ENCODE measurements around the gene PHYHIPL. TPM values are rescaled to one million over a fixed set of nuclear protein-coding genes. Genes with fewer than 3 reads are reported as not detected.

PHYHIPL gene
- total RNA-seq, 2 donors from 2014 or later = not detected

DNA sequence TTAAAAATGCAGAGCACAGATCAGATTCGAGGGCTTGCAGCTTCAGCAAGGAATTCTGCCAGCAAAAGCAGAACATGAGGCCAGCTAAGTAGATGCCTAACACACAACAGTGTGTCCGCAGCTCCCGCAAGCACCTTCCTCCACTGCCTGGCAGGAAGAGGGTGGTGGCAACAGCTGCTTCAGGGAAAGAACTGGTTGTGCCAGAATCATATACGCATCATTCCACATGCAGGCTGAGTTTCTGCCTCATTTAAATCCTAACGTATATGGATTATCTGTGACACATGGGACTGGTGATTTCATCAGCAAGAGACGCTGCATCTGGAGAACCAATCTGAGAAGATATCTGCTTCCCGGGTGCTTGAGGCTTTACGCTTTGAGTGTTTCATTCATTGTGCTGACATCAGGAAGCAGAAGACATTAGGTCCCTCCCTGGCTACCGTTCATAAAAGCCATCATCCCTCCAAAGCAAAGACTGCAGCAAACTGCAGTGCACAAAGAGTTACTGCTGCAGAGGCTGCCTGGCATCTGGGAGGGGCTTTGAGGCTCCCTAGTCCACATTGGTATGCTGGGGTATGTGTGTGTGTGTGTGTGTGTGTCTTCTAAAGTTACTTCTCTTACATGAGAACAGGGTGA is 107.1 kb downstream of the PHYHIPL start:
- H3K4me1 Mint-ChIP-seq = no peaks in the 10 kb centered on the region
- no peak overlapping the region for H3K27ac Mint-ChIP-seq
- no peak for ATAC-seq (replicated peaks)
- no peaks in the 10 kb centered on the region for H3K27me3 Mint-ChIP-seq
- H3K9me3 Mint-ChIP-seq = no peaks in the 10 kb centered on the region
- H3K36me3 Mint-ChIP-seq (ENCODE audit: low read depth) = no peaks in the 10 kb centered on the region
- H3K4me3 Mint-ChIP-seq = no peak overlapping the region

DNA sequence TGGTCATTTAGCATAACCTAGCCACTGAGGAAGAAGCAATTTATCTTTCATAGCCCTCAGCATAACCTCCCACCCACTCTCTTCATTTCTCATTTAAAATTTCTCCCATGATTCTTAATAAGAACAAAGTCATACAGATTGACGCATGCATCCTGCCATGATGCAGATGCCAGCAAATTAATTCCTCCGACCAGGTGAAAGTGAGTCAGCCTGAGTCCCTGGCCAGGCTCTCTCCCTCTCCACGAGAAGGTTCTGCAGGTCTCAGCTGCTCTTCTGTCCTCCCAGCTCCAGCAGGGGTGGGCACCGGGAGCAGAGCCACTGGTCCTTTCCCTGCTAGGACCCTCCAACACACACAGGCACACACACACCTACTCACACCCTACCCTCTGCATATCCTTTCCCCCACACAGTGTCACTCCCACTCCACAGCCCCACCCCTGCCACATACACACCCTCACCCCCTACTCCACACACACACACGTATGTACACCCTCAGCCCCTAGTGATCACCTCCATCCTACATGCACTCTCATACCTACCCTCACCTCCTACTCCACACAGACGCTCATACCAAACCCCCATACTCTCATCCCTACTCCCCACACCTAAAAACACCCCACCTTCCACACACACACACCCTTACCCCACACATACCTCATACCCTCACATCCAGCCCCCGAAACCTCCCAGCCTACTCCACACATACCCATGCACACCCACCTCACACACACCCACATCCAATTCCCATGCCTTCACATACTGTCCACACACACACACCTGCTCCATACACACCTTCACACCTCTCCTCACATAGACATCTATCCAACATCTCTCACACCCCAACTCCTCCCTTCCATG is 107.9 kb downstream of the PHYHIPL start:
- Mint-ChIP-seq H3K4me1 (no peaks in the 10 kb centered on the region), H3K27ac (no peak overlapping the region), H3K9me3 (no peaks in the 10 kb centered on the region), H3K4me3 (no peak overlapping the region), H3K27me3 (no peaks in the 10 kb centered on the region), H3K36me3 (ENCODE audit: low read depth) (no peaks in the 10 kb centered on the region)
- ATAC-seq (replicated peaks) = peak; percentile 3

DNA sequence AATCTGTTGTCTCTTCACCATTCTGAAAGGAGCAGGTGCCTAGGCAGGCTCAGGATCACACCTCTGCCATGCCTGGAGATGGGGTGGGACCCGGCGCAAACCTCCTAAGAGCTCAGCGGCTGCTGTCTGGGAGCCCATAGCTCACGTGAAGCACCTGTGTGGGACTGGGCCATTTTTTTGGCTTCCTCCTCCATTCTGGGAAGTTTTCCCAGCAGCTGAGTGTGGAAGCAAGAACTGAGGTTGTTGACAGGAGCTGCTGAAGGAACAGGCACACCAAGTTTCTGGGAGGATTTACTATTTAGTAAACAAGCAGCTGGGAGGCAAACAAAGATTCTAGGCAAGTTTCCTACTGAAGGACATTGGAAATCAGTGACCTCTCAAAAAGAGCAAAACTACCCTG is 108.6 kb downstream of the PHYHIPL start:
- Mint-ChIP-seq H3K4me3 (no peak overlapping the region), H3K9me3 (no peaks in the 10 kb centered on the region), H3K36me3 (ENCODE audit: low read depth) (no peaks in the 10 kb centered on the region), H3K27ac (no peak overlapping the region), H3K27me3 (no peaks in the 10 kb centered on the region), H3K4me1 (no peaks in the 10 kb centered on the region)
- ATAC-seq (replicated peaks) = no peak

DNA sequence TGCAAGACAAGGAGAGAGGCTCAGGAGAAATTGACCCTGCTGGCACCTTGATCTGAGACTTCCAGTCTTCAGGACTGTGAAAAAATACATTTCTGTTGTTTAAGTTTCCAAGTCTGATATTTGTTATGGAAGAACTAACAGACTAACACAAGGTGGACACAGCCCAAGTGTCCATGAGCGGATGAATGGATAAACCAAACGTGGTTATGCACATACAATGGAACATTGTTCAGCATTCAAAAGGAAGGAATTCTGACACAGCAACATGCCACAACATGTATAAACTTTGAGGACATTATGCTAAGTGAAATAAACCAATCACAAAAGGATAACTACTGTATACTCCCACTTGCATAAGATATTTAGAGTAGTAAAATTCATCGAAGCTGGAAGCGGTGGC is 109.4 kb downstream of the PHYHIPL start:
- Mint-ChIP-seq H3K27ac (no peak overlapping the region), H3K4me1 (no peaks in the 10 kb centered on the region), H3K27me3 (no peaks in the 10 kb centered on the region), H3K9me3 (no peaks in the 10 kb centered on the region), H3K4me3 (no peak overlapping the region), H3K36me3 (ENCODE audit: low read depth) (no peaks in the 10 kb centered on the region)
- ATAC-seq (replicated peaks) = no peak

DNA sequence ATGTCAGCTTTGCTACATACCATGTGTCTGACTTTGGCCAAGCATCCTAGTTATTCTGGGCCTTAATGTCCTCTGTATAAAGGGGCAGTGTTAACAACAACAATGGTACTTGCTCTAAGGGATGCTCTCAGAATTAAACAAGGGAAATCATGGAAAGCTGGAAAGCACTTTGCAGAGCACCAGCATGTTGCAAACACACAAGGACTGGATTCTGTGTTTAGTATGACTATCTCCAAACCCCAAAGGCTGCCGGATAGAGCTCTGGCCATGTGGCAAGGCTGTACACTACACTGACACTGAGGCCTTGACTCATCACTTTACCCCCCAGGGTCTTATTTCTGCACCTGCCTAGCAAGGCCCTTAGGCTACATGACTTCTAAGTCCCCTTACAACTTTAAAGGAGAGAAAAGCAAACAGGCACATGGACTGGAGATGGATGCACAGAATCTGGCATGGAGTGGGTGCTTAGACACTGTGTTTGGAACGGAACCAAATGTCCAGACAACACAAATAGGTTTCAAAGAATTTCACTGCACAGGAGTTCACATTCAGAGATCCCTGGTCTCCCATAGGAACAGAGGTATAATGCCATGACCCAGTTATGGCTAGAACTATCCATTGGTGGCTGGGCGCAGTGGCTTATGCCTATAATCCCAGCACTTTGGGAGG is 111.3 kb downstream of the PHYHIPL start:
- Mint-ChIP-seq H3K4me3 (no peak overlapping the region), H3K36me3 (ENCODE audit: low read depth) (no peaks in the 10 kb centered on the region), H3K27me3 (no peaks in the 10 kb centered on the region), H3K27ac (no peak overlapping the region), H3K9me3 (no peaks in the 10 kb centered on the region), H3K4me1 (no peaks in the 10 kb centered on the region)
- no peak for ATAC-seq (replicated peaks)

DNA sequence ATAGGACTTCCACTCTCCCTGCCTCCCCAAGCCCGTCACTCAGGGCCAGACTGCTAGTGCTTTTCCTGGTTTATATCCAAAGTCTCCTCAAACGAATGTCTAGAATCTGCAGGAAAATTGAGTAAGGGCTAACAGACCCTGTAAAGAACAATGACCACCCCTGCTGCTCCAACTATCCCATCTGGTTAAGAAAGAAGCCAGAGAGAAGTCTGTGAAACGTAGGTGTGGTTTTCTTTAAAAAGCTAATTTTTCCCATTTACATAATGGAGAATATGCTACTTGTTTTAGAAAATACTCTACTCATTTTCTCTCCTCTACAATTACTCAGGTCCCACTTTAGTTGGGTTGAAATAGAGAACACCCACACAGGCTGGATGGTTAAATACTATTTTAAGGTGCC is 113.4 kb downstream of the PHYHIPL start:
- no peak overlapping the region for H3K27ac Mint-ChIP-seq
- no peaks in the 10 kb centered on the region for H3K9me3 Mint-ChIP-seq
- no peaks in the 10 kb centered on the region for H3K4me1 Mint-ChIP-seq
- ATAC-seq (replicated peaks) = no peak
- no peaks in the 10 kb centered on the region for H3K36me3 Mint-ChIP-seq (ENCODE audit: low read depth)
- H3K27me3 Mint-ChIP-seq = no peaks in the 10 kb centered on the region
- no peak overlapping the region for H3K4me3 Mint-ChIP-seq

DNA sequence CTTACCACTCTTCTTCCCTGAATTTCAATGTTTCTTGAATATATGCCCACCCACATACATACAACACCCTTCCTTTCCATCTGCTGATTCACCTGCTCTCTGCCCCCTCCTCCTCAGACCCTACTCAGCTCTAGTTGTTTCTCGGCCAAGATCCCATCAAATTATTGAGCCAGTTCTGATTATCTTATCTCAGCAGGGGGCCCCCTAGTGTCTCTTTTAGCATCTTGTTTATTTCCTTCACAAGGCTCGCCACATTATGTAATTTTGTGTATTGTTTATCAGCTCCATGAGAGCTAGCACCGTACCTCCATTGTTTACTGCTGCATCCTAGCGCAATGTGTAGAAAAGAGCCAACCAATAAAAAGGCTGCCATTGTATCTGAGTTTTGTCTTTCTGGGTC is 114.0 kb downstream of the PHYHIPL start:
- no peaks in the 10 kb centered on the region for H3K27me3 Mint-ChIP-seq
- ATAC-seq (replicated peaks) = no peak
- H3K4me1 Mint-ChIP-seq = no peaks in the 10 kb centered on the region
- H3K27ac Mint-ChIP-seq = no peak overlapping the region
- H3K9me3 Mint-ChIP-seq = no peaks in the 10 kb centered on the region
- no peak overlapping the region for H3K4me3 Mint-ChIP-seq
- H3K36me3 Mint-ChIP-seq (ENCODE audit: low read depth) = no peaks in the 10 kb centered on the region

Other genes with a start within 250 kb of the PHYHIPL start
- gene FAM13C, start 185.9 kb downstream of the PHYHIPL start, total RNA-seq = 1 to 10 TPM in 1 of 2 donors, not detected in 1; 1.3 TPM

Measured in activated T-helper 17 cell treated with anti-CD3 and anti-CD28 coated beads, Interleukin-2, amount 50 U/mL, for 72 hours (primary cell).